Activated CD4-positive, alpha-beta T cell treated with anti-CD3 and anti-CD28 coated beads for 1 hour (primary cell): Measurements from ENCODE around the gene PRF1.

Experiments used
- DNase-seq: peaks from one replicate; pipeline ENCODE4 v3.0.0-alpha.2; 2020

PRF1 gene

GRCh38 chr10:70575874-70576802 lies 26.4 kb downstream of the PRF1 start:
- DNase-seq, result no peak

DNA sequence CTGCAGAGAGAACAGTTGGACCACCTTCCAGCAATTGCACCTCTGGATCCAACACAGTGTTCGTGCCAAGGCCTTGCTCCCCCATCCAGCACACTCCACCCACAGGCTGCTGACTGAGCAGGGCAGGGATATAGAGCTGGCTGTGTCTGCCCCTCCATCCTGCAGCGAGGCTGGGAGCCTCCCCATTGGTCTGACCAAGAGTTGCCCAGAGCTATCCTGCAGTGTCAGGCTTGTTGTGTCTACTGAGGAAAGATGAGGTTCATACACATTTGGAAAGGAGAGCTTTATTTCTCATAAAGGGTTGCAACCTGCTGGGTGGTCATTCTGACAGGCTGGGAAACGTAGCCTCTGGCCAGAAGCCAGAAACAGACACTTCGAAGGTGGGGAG lies 27.1 kb downstream of the PRF1 start:
- no peak for DNase-seq

GRCh38 chr10:70573599-70574506 lies 28.7 kb downstream of the PRF1 start:
- no peak for DNase-seq

DNA sequence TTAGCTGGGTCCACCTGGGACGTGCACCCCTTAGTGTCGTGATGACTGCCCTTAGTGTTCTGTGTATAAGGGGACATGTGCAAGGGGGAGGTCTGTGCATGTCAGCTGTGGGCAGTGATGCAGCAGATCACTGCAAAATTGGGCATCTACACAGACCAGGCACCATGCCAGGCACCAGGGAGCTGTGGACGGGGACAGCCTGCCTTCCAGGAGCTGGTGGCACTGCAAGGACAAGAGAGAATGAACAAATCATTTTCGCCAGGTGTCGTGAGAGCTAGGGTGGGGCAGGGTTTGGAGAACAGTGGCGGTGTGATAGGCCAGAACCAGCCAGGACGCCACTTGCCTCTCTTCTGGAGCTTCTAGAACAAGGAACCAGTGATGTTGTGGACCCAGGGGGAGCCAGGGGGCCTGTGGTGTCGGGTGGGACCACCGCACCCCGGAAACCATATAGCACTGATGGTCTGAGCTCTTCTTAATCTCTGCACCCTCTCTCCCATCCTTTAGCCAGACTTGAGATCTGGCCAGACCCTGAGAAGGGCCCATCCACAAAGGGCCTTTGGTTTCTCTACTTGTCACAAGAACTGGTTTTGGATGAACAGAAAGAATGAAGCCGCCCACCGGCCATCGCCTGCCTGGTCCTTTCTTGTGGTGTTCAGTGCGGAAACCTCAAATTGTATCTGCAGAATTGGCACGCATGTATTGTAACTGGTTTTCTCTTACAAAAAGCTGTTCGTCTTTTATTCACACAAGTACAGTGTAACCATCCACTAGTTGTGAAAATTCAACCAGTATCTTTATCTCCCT lies 30.7 kb downstream of the PRF1 start:
- DNase-seq, result no peak

- DNase-seq, result no peak
Measured at GRCh38 chr10:70571236-70571635, 31.3 kb downstream of the PRF1 start.

DNA sequence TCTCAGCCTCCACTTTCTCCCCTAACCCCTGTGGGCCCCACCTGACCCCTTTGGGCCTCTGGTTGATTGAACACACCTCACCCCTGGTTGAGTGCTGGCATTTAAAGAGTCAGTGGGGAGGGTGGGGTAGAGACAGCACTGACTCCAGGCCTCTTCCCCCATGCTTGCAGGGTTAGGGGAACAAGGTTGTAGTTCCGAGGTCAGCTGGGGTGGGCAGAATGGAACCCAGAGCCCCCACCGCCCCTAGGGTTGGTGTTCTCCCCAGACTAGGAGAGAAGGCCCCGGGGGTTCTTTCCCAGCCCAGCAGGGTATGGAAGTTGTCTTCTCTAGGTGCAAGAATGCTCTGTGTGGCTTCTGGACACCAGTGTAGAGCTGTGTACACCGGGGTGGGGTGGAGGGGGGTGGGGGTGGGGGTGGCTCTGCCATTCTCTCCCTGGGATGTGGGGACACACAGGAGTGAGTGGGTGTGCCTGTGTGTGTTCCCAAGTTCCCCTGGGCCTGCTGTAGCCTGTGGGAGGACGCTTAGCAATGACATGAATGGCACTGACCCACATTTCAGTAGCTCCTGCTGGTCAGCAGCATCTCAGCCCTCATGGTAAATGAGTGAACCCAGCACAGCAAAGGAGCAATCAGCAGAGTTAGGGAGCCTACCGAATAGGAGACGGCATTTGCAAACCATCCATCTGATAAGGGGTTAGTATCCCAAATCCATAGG lies 33.6 kb downstream of the PRF1 start:
- no peak for DNase-seq

GRCh38 chr10:70568113-70568512 lies 34.4 kb downstream of the PRF1 start:
- DNase-seq, result no peak

DNA sequence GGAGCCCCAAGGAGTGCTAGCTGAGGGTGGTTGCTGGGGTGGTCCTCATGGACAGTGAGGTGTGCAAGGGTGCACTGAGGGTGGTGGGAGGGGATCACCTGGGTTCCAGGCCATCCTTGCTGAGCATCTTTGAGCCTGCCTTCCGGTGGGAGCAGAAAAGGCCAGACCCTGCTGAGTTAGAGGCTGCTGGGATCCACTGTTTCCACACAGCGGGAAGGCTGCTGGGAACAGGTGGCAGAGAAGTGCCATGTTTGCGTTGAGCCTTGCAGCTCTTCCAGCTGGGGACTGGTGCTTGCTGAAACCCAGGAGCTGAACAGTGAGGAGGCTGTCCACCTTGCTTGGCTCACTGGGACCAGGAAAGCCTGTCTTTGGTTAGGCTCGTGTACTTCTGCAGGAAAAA lies 34.9 kb downstream of the PRF1 start:
- DNase-seq, result no peak

DNA sequence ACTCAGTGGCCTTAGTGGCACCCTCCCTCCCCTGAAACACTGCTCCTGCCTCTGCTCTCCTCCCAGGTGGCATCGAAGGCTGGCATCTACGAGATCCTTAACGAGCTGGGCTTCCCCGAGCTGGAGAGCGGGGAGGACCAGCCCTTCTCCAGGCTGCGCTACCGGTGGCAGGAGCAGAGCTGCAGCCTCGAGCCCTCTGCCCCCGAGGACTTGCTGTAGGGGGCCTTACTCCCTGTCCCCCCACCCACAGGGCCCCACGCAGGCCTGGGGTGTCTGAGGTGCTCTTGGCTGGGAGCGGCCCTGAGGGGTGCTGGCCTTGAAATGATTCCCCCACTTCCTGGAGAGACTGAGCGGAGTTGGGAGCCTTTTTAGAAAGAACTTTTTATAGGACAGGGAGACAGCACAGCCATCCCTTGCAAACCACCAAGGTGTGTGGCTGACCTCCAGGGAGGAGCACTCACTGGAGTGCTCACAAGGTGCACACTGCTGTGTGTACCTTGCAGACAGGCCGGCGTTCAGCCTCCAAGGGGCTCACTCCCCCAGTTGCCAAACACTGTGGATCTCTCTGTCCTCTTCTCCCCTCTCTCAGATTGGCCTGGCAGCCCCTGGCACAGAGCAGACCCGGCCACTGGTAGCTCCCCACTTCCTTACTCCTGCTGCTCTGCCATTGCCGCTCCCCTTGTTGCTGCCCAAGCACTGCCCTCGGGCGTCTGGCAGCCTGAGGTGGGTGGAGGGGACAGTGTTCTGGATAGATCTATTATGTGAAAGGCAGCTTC lies 35.8 kb downstream of the PRF1 start:
- DNase-seq, result no peak

DNA sequence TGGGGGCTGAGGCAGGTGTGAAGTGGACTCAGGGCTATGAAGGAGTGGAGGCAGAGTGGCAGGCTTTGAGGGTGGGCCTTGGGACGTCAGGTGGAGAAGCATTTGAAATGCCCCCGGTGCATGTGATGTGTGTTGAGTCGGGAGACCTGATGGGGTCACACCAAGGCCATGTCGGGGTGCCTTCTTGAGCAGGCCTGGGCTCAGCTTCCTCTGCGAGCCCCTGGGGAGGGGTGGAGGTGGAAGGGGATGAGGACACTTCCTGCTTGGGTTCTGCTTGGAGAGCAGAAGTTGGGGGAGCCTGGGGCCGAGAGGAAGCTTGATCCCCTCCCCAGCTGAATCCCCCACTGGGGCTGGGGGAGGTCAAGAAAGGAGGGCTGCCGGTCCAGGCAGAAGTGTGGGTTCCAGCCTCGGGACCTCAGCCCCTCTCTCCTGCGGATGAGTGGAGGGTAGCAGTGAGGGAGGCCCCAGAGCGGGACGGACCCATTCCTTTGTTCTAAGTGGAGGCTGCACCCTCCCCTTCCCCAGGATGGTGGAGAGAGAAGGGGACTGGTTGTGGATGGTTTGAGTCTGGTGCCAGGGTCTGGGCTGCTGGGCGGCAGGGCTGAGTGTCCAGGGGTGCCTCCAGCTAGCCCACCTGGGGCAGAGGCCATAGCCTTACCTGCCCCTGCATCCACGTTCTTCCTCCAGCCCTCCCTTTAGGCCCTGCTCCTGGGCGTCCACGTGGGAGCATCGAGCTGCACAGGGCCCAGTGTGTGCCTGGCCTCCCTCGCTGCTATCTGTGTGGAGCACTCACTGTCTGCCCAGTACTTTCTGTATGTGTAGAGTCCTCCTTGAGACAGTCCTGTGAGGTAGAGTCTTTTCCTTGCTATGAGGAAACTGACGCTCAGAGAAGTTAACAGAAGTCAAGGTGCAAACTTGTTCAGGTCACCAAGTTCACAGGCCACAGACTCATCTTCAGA lies 36.7 kb downstream of the PRF1 start:
- no peak for DNase-seq

DNA sequence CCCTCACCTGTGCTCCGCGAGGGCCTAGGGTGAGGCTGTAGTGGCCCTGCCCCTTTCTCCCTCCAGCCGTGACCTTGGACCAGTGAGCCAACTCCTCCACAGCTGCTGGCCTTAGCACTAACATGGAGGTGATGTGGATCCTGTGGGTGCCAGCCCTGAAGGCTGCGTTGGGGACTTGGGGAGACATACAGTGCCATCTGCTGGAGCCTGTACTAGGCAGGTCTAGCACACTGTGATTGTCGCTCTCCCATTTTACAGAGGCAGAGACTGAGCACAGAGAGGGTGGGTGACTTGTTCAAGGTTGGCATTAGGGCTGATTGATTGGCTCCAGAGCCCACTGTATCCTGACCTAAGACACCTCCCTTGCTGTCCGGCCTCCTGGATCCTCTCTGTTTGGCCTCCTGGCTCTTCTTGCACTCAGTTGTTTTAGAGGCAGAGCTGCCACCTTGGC lies 37.6 kb downstream of the PRF1 start:
- DNase-seq, result no peak

GRCh38 chr10:70564113-70564725 lies 38.3 kb downstream of the PRF1 start:
- DNase-seq, result no peak

GRCh38 chr10:70563230-70563629 lies 39.3 kb downstream of the PRF1 start:
- no peak for DNase-seq

- no peak for DNase-seq
Measured at GRCh38 chr10:70562036-70562755, 40.3 kb downstream of the PRF1 start.

DNA sequence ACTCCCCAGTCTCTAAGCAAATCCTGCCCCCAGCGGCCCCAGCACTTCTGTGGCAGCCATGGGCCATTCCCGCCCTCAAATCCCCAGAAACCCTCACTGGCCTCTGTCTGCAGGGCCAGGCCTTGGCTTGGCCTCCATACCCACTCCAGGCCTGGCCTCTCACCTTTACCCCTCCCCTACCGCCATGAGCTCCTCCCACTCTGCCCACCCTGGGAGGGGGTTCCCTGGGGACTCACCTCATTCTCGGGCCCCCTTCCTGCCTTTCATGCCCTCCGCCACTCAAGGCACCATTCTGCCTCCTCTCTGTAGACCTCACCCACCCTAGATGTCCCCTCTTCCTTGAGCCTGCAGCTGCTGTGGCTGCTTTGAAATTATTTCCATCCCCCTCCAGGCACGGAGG lies 41.0 kb downstream of the PRF1 start:
- DNase-seq, result no peak

DNA sequence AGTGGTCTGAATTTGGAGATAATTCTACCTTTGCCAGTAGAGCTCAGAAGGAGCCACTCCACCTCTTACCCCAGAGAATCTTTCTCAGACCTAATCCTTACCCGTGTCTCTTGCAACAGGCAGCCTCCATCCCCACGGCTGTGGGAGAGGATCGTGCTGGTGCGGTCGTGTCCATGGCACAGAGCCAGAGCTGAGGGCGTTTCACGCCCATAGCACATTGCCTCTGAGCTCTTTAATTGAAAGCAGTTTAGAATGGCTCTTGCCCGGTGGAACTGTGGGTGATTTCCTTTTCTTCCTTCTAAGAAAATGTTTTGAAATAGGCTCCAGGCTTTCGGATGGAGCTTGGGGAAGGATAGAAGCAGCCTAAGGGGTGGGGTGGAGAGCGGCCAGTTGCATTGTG lies 41.5 kb downstream of the PRF1 start:
- no peak for DNase-seq

DNA sequence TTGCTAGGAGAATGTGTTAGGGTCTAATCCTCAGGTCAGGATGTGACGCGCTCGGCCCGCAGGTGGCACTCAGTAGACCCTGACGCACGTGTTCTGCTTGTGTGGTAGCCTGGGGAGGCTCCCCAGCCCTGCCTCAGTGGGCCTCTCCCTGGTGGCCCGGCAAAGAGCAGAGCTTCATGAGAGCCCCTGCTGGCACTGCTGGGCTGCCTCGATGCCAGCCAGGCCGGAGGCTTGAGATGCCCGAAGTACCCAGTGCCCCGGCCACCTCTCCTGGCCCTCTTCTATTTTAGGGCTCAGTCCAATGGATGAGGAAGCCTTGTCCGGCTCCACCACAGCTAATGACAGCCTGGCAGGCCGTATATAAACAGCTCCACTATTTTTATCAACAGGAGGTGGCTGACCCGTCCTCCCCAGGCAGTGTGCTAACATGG lies 42.0 kb downstream of the PRF1 start:
- DNase-seq, result no peak

DNA sequence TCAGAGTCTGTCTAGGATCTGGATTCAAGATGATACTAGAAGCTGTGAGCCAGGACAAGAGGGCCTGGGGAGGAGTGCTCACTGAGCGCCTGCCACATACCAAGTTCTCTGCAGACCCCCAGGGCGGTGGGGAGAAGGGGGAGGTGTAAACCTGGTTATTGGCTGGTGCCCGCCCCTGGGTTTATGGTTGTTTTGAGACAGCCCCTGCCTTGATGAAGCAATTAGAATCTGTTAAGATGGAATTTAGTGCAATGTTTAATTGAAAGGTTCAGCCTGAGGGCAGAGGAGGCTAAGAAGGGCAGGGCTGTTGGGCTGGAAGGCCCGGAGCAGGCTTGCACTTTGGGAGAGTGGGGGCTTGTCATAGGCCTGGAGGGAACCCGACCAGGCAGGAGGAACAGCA lies 42.7 kb downstream of the PRF1 start:
- DNase-seq, result no peak
